ENCODE results near the gene SSPN. TPM values are rescaled to one million over a fixed set of nuclear protein-coding genes. Genes with fewer than 3 reads are reported as not detected.

Gene SSPN
- total RNA-seq, 1 experiment from 2014 or later = 0.17 TPM

GRCh38 chr12:26239122-26239851 is 43.9 kb downstream of the SSPN start:
- TF ChIP-seq YY1 (IDR thresholded peaks at IDR 0.05; ENCODE audit: extremely low read depth, insufficient replicate concordance, low read depth, low read length) = no peak
- TF ChIP-seq CEBPB (IDR thresholded peaks at IDR 0.05; ENCODE audit: low read depth) = peak; percentile 55; the same call in 1 of the 2 replicates

GRCh38 chr12:26239852-26240815 is 44.8 kb downstream of the SSPN start:
- no peaks in the 10 kb centered on the region for H4K20me1 ChIP-seq (ENCODE audit: insufficient read depth)
- no peaks in the 10 kb centered on the region for H3K27me3 ChIP-seq (ENCODE audit: insufficient read depth, low read length)
- H3K27ac ChIP-seq (ENCODE audit: low read depth, low read length) = no peak overlapping the region
- ChIA-PET RAD21 (ENCODE audit: low non-redundant PET in 1 of 2, low total read pairs in 2 of 2, uncharacterized antibody in 2 of 2, unreplicated experiment in 2 of 2) (no interaction called here), CTCF (no interaction called here), POLR2A (no interaction called here)
- no peak overlapping the region for H2AFZ ChIP-seq (ENCODE audit: low read depth, low read length, poor library complexity, severe bottlenecking)
- ATAC-seq (no peak), DNase-seq (ENCODE audit: low read depth, low spot score) (no peak)
- no peaks in the 10 kb centered on the region; a peak in 1 of 4 replicates for H3K4me1 ChIP-seq (ENCODE audit: control insufficient read depth in 1 of 2, insufficient read depth in 2 of 2, low read length in 2 of 2)
- H3K9me2 ChIP-seq (ENCODE audit: insufficient read depth) = no peaks in the 10 kb centered on the region
- H3K4me3 ChIP-seq (replicated peaks in 1 of 2; ENCODE audit: low read depth in 1 of 2, low read length in 2 of 2) = no peak overlapping the region
- H3K9ac ChIP-seq (ENCODE audit: low read length) = no peak overlapping the region
- H3K9me3 ChIP-seq (ENCODE audit: control insufficient read depth in 1 of 2, insufficient read depth in 1 of 2, low read depth in 1 of 2, low read length in 2 of 2) = no peaks in the 10 kb centered on the region
- intact Hi-C loops (cut with micrococcal nuclease) = no loop called here
- H3K79me2 ChIP-seq (ENCODE audit: insufficient read depth, low read length) = no peaks in the 10 kb centered on the region
- BruUV-seq (replicated peaks) = no TSS peak
- no peak overlapping the region for H3K4me2 ChIP-seq (ENCODE audit: low read length)
- no peaks in the 10 kb centered on the region for H3K36me3 ChIP-seq (ENCODE audit: control insufficient read depth in 1 of 2, insufficient read depth in 2 of 2, low read length in 2 of 2)
- TF ChIP-seq CEBPB (IDR thresholded peaks at IDR 0.05; ENCODE audit: low read depth) (no peak), CBX3 (IDR thresholded peaks at IDR 0.05; ENCODE audit: low read depth) (no peak), JUND (IDR thresholded peaks at IDR 0.05) (no peak), EGR1 (IDR thresholded peaks at IDR 0.05; ENCODE audit: low read depth) (no peak), SIN3A (IDR thresholded peaks at IDR 0.05; ENCODE audit: low read depth) (no peak), ZNF274 (IDR thresholded peaks at IDR 0.05; ENCODE audit: low read depth, low read length) (no peak), FOSL1 (IDR thresholded peaks at IDR 0.05; ENCODE audit: low read depth) (no peak), EZH2 (IDR thresholded peaks at IDR 0.05) (no peak), ATF3 (IDR thresholded peaks at IDR 0.05) (no peak), ELF1 (IDR thresholded peaks at IDR 0.05; ENCODE audit: borderline replicate concordance, low read depth) (no peak), YY1 (IDR thresholded peaks at IDR 0.05; ENCODE audit: extremely low read depth, insufficient replicate concordance, low read depth, low read length) (no peak), SP1 (IDR thresholded peaks at IDR 0.05; ENCODE audit: low read depth) (no peak), POLR2AphosphoS5 (IDR thresholded peaks at IDR 0.05; ENCODE audit: low read depth, low read length) (no peak), ZFX (IDR thresholded peaks at IDR 0.05) (no peak), SRF (IDR thresholded peaks at IDR 0.05; ENCODE audit: low read depth) (no peak), MAX (IDR thresholded peaks at IDR 0.05) (no peak), EZH2phosphoT487 (IDR thresholded peaks at IDR 0.05; ENCODE audit: borderline replicate concordance) (no peak)

More at GRCh38 chr12:26239122-26239851, 43.9 kb downstream of the SSPN start:
- H4K20me1 ChIP-seq (ENCODE audit: insufficient read depth) = no peaks in the 10 kb centered on the region
- BruUV-seq (replicated peaks) = no TSS peak
- no peak overlapping the region for H3K27ac ChIP-seq (ENCODE audit: low read depth, low read length)
- H3K4me3 ChIP-seq (replicated peaks in 1 of 2; ENCODE audit: low read depth in 1 of 2, low read length in 2 of 2) = no peak overlapping the region
- no peaks in the 10 kb centered on the region for H3K4me1 ChIP-seq (ENCODE audit: control insufficient read depth in 1 of 2, insufficient read depth in 2 of 2, low read length in 2 of 2)
- no peak overlapping the region for H3K4me2 ChIP-seq (ENCODE audit: low read length)
- RAD21 ChIA-PET (ENCODE audit: low non-redundant PET in 1 of 2, low total read pairs in 2 of 2, uncharacterized antibody in 2 of 2, unreplicated experiment in 2 of 2) = no interaction called here
- CTCF ChIA-PET = no interaction called here
- intact Hi-C loops (cut with micrococcal nuclease) = no loop called here
- H3K79me2 ChIP-seq (ENCODE audit: insufficient read depth, low read length) = no peaks in the 10 kb centered on the region
- no peak overlapping the region for H3K9ac ChIP-seq (ENCODE audit: low read length)
- H3K36me3 ChIP-seq (ENCODE audit: control insufficient read depth in 1 of 2, insufficient read depth in 2 of 2, low read length in 2 of 2) = no peaks in the 10 kb centered on the region
- DNase-seq (ENCODE audit: low read depth, low spot score) (peak; percentile 21), ATAC-seq (peak; percentile 57)
- no peak overlapping the region for H2AFZ ChIP-seq (ENCODE audit: low read depth, low read length, poor library complexity, severe bottlenecking)
- H3K27me3 ChIP-seq (ENCODE audit: insufficient read depth, low read length) = no peaks in the 10 kb centered on the region
- POLR2A ChIA-PET = no interaction called here
- no peaks in the 10 kb centered on the region; a peak in 1 of 4 replicates for H3K9me3 ChIP-seq (ENCODE audit: control insufficient read depth in 1 of 2, insufficient read depth in 1 of 2, low read depth in 1 of 2, low read length in 2 of 2)
- no peaks in the 10 kb centered on the region for H3K9me2 ChIP-seq (ENCODE audit: insufficient read depth)

Measured in HCT116 (cell line).